Measurements from ENCODE around the gene FES. TPM values are rescaled to one million over a fixed set of nuclear protein-coding genes. Genes with fewer than 3 reads are reported as not detected.

Gene FES
- total RNA-seq, 1 donor from 2014 or later: 13.8 TPM

DNA sequence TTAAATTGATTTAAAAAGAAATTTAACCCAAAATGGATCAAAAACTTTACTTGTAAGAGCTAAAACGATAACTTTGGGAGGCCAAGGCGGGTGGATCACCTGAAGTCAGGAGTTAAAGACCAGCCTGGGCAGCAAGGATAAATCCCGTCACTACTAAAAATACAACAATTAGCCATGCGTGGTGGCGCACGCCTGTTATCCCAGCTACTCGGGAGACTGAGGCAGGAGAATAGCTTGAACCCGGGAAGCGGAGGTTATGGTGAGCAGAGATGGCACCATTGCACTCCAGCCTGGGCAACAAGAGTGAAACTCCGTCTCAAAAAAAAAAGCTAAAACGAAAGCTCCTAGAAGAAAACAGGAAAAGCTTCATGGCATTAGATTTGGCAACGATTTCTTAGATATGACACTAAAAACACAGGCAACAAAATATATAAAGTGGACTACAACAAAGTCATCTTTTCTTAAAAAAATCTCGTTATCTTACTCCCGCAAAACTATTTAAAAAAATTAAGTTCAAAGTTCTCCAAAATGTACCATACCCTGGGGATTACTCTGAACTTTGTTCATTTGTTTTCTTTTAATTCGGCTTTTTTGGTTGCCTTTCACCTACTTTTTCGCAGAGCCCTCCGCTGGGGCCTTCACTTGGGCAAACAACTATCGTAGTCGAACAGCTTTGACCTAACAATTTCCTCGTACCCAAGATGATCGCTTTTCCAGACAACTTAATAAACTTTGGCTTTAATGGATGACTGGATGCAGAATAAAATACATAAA is 45.1 kb downstream of the FES start:
- H3K9me3 Mint-ChIP-seq (ENCODE audit: low read depth): no peaks in the 10 kb centered on the region
- no peak for DNase-seq (ENCODE audit: low spot score, unreplicated experiment)
- peaks cover 6% of the 10 kb centered on the region for H3K4me1 Mint-ChIP-seq (ENCODE audit: low read depth)
- H3K27ac Mint-ChIP-seq: no peak overlapping the region
- no peaks in the 10 kb centered on the region for H3K27me3 Mint-ChIP-seq
- no peak overlapping the region for H3K4me3 Mint-ChIP-seq (ENCODE audit: low read depth)
- no peaks in the 10 kb centered on the region for H3K36me3 Mint-ChIP-seq (ENCODE audit: insufficient read depth)
- TF ChIP-seq CTCF (IDR thresholded peaks at IDR 0.05; ENCODE audit: unreplicated experiment): no peak

GRCh38 chr15:90930861-90931574 is 46.7 kb downstream of the FES start:
- Mint-ChIP-seq H3K9me3 (ENCODE audit: low read depth) (no peaks in the 10 kb centered on the region), H3K36me3 (ENCODE audit: insufficient read depth) (no peaks in the 10 kb centered on the region), H3K27me3 (no peaks in the 10 kb centered on the region), H3K4me1 (ENCODE audit: low read depth) (peaks cover 9% of the 10 kb centered on the region), H3K27ac (no peak overlapping the region), H3K4me3 (ENCODE audit: low read depth) (peak overlapping the region; percentile 95)
- no peak for DNase-seq (ENCODE audit: low spot score, unreplicated experiment)
- TF ChIP-seq CTCF (IDR thresholded peaks at IDR 0.05; ENCODE audit: unreplicated experiment): no peak

DNA sequence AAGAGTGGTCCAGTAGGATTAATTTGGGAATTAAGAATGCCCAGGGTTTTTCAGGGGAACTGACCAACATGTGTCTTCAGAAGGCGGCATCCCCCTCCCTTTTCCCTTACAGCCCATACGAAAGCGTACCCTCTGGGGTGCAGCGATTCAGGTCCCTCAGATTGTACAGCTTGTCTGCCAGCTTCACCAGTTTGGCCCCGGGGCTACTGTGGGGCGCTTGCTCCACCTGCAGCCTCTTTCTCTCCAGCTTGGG is 47.2 kb downstream of the FES start:
- Mint-ChIP-seq H3K27me3 (no peaks in the 10 kb centered on the region), H3K4me1 (ENCODE audit: low read depth) (peaks cover 14% of the 10 kb centered on the region), H3K4me3 (ENCODE audit: low read depth) (peak overlapping the region; percentile 95), H3K36me3 (ENCODE audit: insufficient read depth) (peaks cover 4% of the 10 kb centered on the region), H3K27ac (peak overlapping the region; percentile 61), H3K9me3 (ENCODE audit: low read depth) (no peaks in the 10 kb centered on the region)
- DNase-seq (ENCODE audit: low spot score, unreplicated experiment): no peak
- no peak for TF ChIP-seq CTCF (IDR thresholded peaks at IDR 0.05; ENCODE audit: unreplicated experiment)

- peak; percentile 95 for TF ChIP-seq CTCF (IDR thresholded peaks at IDR 0.05; ENCODE audit: unreplicated experiment)
- Mint-ChIP-seq H3K4me1 (ENCODE audit: low read depth) (peaks cover 14% of the 10 kb centered on the region), H3K27ac (peak within 1 kb of the TSS; percentile 61), H3K27me3 (no peaks in the 10 kb centered on the region), H3K4me3 (ENCODE audit: low read depth) (peak within 1 kb of the TSS; percentile 95), H3K36me3 (ENCODE audit: insufficient read depth) (peaks cover 4% of the 10 kb centered on the region), H3K9me3 (ENCODE audit: low read depth) (no peaks in the 10 kb centered on the region)
- peak; percentile 92 for DNase-seq (ENCODE audit: low spot score, unreplicated experiment)
These were observed 47.7 kb downstream of the FES start, which contains the start of gene HDDC3 for GRCh38 chr15:90931828-90932659. Gene HDDC3, minus strand, starts transcription at chr15:90932549. Its CDS starts 9 bp downstream, at chr15:90932540.

- no peak for TF ChIP-seq CTCF (IDR thresholded peaks at IDR 0.05; ENCODE audit: unreplicated experiment)
- peak overlapping the region; percentile 95 for H3K4me3 Mint-ChIP-seq (ENCODE audit: low read depth)
- H3K27me3 Mint-ChIP-seq: no peaks in the 10 kb centered on the region
- H3K36me3 Mint-ChIP-seq (ENCODE audit: insufficient read depth): peaks cover 4% of the 10 kb centered on the region
- H3K4me1 Mint-ChIP-seq (ENCODE audit: low read depth): peaks cover 14% of the 10 kb centered on the region
- no peak overlapping the region for H3K27ac Mint-ChIP-seq
- no peak for DNase-seq (ENCODE audit: low spot score, unreplicated experiment)
- H3K9me3 Mint-ChIP-seq (ENCODE audit: low read depth): no peaks in the 10 kb centered on the region
These were observed 48.3 kb downstream of the FES start for GRCh38 chr15:90932660-90932991.

Data from progenitor cell of endocrine pancreas (in vitro differentiated cells).